Astrocyte of the hippocampus (primary cell): ENCODE measurements around the gene NPIPA5.
A peak's percentile ranks its signal among the peaks of the same experiment; 100 is the strongest.
"Not testable (repeated sequence)": the region's sequence is repeated elsewhere in the genome, so short reads cannot be mapped to it uniquely, and the experiment has no call there.

Experiments
- DNase-seq: peaks from one replicate; pipeline ENCODE4 v3.0.0; 2011; ENCODE audit warnings: low read depth, low spot score

Gene NPIPA5

GRCh38 chr16:15378194-15378593 is at the start of gene NPIPA5:
NPIPA5 (minus strand) TSS chr16:15378294; CDS start chr16:15378294, 0 bp downstream.
- DNase-seq = not testable (repeated sequence)

- peak; percentile 83 for DNase-seq
Measured at GRCh38 chr16:15427648-15428239, 49.6 kb upstream of the NPIPA5 start.

DNA sequence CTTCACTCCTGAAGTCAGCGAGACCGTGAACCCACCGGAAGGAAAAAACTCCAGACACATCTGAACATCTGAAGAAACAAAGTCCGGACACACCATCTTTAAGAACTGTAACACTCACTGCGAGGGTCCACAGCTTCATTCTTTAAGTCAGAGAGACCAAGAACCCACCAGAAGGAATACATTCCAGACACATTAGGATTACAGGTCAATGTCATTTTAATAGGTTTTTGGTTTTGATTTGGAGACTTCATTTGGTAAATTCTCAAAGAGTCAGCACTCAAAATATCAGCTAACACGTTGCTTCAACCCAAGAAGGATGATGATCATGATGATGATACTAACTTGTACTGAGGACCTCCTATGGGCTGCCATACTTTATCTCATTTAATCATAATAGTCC is 48.7 kb upstream of the NPIPA5 start:
- no peak for DNase-seq

DNA sequence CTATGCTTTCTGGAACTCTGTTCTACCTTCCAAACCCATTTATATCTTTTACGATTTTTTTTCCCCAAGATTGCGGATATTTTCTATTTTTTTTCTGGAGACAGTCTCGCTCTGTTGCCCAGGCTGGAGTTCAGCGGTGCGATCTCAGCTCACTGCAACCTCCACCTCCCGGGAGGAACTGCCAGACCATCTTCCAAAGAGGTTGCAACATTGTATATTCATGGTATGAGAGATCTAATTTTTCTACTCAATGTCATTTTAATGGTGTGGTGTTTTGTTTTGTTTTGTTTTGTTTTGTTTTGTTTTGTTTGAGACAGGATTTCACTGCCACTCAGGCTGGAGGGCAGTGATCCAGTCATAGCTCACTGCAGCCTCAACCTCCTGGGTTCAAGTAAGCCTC is 47.8 kb upstream of the NPIPA5 start:
- DNase-seq = no peak

- no peak for DNase-seq
Measured at GRCh38 chr16:15422222-15422621, 44.1 kb upstream of the NPIPA5 start.

- DNase-seq = not testable (repeated sequence)
Measured at GRCh38 chr16:15421696-15422095, 43.6 kb upstream of the NPIPA5 start.

DNA sequence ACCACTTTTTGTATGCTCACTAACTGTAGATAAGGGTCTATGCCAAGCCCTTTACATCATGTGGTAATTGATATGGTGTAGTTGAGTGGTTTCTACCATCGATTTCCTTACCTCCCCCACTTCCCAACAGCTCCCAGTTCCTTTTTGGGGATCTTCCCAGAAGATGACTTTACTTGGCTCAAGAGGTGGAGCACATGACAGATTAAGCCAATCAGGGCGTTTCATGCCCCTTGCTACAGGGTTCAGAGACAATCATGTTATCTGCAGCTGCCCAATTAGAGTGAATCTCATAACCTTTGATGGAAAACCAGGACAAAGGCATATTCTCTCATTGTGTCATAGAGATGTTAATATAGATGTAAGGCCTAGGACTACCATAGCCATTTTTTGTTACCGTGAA is 40.1 kb upstream of the NPIPA5 start:
- DNase-seq = no peak

DNA sequence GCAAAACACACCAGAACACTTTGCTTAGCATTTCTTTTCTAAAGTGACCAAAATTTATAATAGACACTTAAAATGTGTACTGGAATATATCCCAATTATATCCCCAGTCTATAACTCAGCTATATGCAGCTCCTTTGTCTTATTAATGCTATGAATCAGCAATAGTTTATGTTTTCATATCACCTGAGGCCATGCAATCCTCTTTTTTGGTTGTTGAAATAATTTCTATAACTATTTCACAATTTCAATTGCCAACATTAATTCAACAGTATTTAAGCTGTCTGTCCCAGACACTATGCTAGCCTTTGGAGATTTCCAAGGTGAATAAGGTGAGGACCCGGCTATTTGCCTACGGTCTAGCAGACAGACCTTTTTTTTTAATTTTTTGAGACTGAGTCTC is 39.1 kb upstream of the NPIPA5 start:
- no peak for DNase-seq

- peak; percentile 10 for DNase-seq
Measured at GRCh38 chr16:15415511-15415985, 37.5 kb upstream of the NPIPA5 start.

DNA sequence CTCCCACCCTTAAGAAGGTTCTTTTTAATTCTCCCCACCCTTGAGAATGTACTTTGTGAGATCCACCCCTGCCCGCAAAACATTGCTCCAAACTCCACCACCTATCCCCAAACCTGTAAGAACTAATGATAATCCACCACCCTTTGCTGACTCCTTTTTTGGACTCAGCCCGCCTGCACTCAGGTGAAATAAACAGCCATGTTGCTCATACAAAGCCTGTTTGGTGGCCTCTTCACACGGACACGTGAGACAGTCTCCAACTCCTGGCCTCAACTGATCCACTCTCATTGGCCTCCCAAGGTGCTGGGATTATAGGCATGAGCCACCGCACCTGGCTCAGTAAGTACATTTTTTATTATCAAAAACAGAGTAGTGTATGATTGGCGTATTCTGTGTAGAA is 31.4 kb upstream of the NPIPA5 start:
- DNase-seq = not testable (repeated sequence)

DNA sequence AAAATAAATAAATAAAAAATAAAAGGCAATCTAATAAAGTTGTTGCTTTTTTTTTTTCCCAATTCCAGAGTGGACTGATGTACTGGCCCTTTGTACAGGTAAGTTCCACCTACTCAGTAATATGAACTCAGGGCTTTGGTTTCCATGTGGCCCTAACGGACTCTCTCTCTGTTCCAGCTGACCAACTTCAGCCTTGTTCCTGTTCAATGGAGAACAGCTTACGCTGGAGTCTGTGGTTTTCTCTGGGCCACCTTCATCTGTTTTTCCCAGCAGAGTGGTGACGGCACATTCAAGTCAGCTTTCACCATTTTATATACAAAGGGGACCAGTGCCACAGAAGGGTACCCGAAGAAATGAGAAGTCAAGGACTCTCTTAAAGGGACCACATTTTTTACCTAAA is 29.7 kb upstream of the NPIPA5 start:
- not testable (repeated sequence) for DNase-seq

GRCh38 chr16:15404792-15405191 is 26.7 kb upstream of the NPIPA5 start:
- no peak for DNase-seq

DNA sequence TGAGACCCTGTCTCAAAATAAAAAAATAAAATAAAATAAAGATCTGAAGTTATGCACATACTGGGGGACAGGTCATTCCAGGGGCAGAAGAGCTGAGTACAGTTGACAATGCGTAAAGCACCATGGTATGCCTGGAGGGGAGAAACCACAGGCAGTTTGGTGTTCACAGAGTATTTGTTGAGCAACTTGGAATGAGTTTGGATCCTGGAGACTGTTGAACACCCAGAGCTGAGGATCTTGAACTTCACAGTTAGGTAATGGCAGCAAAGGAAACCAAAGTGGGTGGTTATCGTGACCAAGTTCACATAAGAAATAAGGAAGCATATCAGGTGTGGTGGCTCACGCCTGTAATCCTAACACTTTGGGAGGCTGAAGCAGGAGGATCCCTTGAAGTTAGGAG is 26.0 kb upstream of the NPIPA5 start:
- DNase-seq = not testable (repeated sequence)

DNA sequence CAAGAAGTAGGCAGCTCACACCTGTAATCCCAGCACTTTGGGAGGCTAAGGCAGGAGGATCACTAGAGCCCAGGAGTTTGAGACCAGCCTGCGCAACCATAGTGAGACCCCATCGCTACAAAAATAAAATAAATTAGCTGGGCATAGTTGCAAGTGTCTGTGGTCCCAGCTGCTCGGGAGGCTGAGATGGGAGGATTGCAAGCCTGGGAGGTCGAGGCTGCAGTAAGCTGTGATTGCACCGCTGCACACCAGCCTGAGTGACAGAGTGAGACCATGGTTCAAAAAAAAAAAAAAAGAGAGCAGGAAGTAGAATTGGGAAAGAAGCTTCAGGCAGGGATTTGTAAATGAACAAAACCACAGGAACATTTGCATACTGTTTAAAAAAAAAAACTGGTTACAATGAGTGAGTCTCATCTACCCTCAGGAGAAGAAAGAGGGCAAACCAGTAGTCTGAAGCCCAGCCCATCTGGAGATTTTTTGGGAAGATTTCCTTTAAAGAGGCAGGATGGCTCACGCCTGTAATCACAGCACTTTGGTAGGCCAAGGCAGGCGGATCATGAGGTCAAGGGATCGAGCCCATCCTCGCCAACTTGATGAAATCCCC is 25.4 kb upstream of the NPIPA5 start:
- peak; percentile 18 for DNase-seq

DNA sequence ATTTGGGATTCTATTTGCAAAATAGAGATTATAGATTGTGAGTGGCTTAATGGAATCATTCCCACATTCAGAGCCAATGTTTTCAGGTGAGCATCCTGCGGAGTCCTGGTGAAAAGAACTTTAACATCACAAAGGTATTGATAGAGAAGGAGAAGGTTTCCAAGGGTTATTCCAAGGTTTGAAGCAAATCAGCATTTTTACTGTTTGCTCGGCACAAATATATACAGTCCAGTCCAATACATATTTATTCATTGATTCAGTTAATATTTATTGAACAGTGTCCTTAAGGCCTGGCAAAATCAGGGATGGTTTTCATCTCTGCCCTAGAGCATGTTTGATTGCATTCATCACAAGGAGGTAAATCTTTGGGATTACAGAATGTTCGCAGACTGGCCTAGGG is 23.9 kb upstream of the NPIPA5 start:
- no peak for DNase-seq

DNA sequence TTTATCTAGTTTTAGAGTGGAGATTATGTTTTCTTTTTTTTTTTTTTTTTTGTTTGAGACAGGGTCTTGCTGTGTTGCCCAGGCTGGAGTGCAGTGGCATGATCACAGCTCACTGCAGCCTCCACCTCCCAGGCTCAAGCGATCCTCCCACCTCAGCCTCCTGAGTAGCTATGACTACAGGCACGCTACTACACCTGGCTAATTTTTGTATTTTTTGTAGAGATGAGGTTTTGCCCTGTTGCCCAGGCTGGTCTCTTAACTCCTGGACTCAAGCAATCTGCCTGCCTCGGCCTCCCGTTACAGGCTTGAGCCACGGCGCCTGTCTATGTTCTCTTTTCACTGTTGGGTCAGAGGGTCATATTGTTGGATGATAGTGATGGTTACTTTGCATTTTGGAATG is 22.2 kb upstream of the NPIPA5 start:
- DNase-seq = not testable (repeated sequence)

GRCh38 chr16:15399317-15399716 is 21.2 kb upstream of the NPIPA5 start:
- DNase-seq = no peak

GRCh38 chr16:15398618-15399316 is 20.7 kb upstream of the NPIPA5 start:
- no peak for DNase-seq

DNA sequence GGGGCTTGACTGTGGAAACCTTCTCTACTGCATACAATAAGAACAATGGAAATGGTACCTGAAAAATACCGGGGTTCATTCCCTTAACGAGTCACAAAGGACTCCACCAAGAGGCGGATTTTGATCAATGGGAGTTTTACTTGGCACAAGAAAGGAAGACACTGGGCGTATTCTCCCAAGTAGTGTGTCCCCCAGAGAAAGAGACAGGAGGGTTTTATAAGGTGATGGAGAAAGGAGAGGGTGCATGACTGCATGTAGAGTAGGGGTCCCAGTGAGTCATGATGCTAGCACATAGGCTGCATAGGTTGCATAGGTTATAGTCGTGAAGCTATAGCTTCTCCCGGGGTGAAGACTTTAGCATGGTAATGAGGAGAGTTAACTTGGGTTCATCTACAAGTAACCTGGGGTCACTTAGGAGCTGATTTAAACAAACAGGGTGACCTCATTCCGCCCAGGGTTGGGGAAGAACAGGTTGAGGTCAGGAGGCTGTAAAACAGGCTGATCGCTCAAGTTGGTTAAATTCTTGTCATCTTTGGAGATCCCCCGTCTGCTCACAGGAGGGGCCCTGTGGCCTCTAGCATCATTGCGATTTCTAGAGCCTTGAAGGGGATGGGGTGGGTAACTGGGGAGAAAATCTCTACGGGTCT is 19.0 kb upstream of the NPIPA5 start:
- DNase-seq = no peak

DNA sequence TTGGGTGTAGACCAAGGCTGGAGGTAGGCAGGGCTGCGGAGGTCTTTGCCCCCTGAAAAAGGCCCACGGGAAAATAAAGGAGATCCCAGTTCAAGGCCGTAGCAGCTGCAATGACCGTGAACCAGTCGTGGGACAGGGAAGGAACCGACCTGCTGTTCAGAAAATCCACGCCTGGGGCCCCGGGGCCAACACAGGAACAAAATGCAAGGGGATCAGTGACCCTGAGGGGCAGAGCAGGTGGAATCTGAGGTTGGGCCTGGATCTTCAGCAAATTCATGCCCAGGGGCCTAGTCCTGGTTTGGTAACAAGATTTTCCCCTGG is 18.4 kb upstream of the NPIPA5 start:
- not testable (repeated sequence) for DNase-seq

DNA sequence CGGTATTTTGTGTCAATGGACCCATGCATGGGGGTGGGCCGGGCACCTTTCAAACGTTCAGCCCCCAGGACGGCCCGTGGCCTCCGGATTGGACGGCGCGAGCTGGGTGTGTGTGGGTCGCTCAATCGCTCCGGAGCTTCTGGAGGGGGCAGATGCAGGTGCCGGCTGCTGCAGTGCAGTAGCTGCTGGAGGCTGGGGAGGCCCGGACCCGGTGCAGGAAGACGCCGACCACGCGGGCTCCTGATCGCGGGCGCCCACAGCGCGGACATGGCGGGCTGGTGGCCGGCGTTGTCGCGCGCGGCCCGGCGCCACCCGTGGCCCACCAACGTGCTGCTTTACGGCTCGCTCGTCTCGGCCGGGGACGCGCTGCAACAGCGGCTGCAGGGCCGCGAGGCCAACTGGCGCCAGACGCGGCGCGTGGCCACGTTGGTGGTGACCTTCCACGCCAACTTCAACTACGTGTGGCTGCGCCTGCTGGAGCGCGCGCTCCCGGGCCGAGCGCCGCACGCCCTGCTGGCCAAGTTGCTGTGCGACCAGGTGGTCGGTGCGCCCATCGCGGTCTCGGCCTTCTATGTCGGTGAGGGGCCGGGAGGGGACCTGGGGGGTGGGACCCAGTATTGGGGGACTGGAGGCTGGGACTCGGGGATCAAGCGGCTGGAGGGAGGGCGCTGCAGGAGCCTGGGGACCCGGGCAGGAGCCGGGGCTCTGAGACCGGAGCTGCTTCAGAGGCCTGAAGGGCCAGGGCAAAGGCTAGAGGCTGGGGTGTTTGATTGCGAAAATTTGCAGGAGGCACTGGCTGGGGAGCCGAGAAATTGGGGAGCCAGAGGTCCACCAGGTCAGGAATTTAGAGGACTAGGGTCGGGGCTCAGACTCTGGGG is 17.8 kb upstream of the NPIPA5 start, which contains the start of gene MPV17L:
TSS of gene MPV17L (plus strand) at position 124 of the 878 bp plus-strand sequence. CDS start at position 268, 144 bp downstream.
- DNase-seq = peak; percentile 47
